Upper lobe of left lung (tissue), 4 donors: ENCODE results near the gene ELFN2.

Experiments used
- CTCF ChIP-seq, 6 experiments: fragments of 450-650 bp in 4 of 6; fragments of 200-600 bp in 2 of 6; sonication (generic) in 2 of 6; IDR thresholded peaks; one replicate each; pipeline ENCODE4 v1.5.1; 2016 to 2019; ENCODE audit warnings: antibody characterized with exemption in 6 of 6
- EP300 ChIP-seq, 4 donors: sonication (generic); formaldehyde crosslinking; IDR thresholded peaks; one replicate each; pipeline ENCODE4 v1.5.1; 2017; ENCODE audit warnings: antibody characterized with exemption in 4 of 4, control low read depth in 2 of 4
- POLR2A ChIP-seq, 4 donors: fragments of 450-650 bp; IDR thresholded peaks; one replicate each; pipeline ENCODE4 v1.5.1; 2016 to 2017; ENCODE audit warnings: antibody characterized with exemption in 4 of 4, mild to moderate bottlenecking in 2 of 4
- POLR2AphosphoS5 ChIP-seq, 2 donors: sonication (generic); formaldehyde crosslinking; IDR thresholded peaks; one replicate each; pipeline ENCODE4 v1.5.1; 2017; ENCODE audit warnings: antibody characterized with exemption in 2 of 2

DNA sequence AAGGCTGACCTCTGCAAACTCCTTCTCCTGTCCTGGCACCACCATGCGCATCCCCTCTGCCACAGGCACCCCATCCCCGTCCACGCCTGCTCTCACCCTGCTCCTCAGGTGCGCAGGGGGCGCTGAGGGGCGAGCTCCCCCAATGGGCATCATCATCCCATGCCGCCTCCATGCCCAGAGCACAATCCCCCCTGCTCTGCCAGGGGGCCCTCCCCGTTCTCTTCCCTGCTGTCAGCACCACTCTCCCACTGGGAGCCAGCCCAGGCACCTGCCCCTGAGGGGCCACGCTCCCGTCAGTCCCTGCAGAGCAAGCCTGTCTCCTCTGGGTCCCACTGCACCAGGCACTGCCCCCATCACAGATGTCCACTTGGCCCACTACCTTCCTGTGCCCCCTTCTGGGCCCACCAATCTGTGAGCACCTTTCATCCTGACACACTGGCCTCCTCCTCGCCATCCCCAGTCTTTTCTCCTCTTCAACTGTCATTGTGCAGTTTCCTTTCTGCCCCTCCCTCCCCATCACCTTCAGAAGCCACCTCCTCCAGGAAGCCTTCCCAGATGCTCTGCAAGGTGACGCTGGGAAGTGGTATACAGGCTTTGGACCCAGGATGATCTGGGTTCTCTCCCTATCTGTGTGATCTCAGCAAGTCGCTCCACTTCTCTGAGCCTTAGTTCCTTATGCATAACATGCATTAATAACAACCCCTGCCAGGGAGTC, 82.4 kb downstream of the ELFN2 start:
- TF ChIP-seq POLR2A (IDR thresholded peaks at IDR 0.05) (no peak), CTCF (IDR thresholded peaks at IDR 0.05) (no peak), POLR2AphosphoS5 (IDR thresholded peaks at IDR 0.05) (no peak), EP300 (IDR thresholded peaks at IDR 0.05) (no peak)
